Osteocyte (in vitro differentiated cells): ENCODE measurements around the gene KRT35. TPM values are rescaled to one million over a fixed set of nuclear protein-coding genes. Genes with fewer than 3 reads are reported as not detected.

ENCODE experiments used
- DNase-seq: peaks from one replicate; pipeline ENCODE4 v3.0.0; 2021; ENCODE audit warnings: mixed read lengths; ENCODE audit not compliant: unreplicated experiment; ENCODE audit errors: extremely low spot score
- H3K27ac Mint-ChIP-seq: one replicate; pipeline ENCODE4 v1.8.0; 2021; ENCODE audit warnings: mild to moderate bottlenecking, mixed read lengths; ENCODE audit not compliant: unreplicated experiment
- H3K27me3 Mint-ChIP-seq: one replicate; pipeline ENCODE4 v1.8.0; 2021; ENCODE audit warnings: mixed read lengths; ENCODE audit not compliant: unreplicated experiment
- H3K36me3 Mint-ChIP-seq: one replicate; pipeline ENCODE4 v1.8.0; 2021; ENCODE audit warnings: mixed read lengths; ENCODE audit not compliant: unreplicated experiment
- H3K4me1 Mint-ChIP-seq: one replicate; pipeline ENCODE4 v1.8.0; 2021; ENCODE audit warnings: mixed read lengths; ENCODE audit not compliant: unreplicated experiment
- H3K4me3 Mint-ChIP-seq: one replicate; pipeline ENCODE4 v1.8.0; 2021; ENCODE audit warnings: mild to moderate bottlenecking, moderate library complexity, mixed read lengths; ENCODE audit not compliant: unreplicated experiment
- H3K9me3 Mint-ChIP-seq: one replicate; pipeline ENCODE4 v1.8.0; 2021; ENCODE audit warnings: mixed read lengths; ENCODE audit not compliant: unreplicated experiment
- CTCF ChIP-seq: fragments of 200-600 bp; sonication (generic); IDR thresholded peaks from 2 replicates; pipeline ENCODE4 v1.5.0; 2021; ENCODE audit warnings: antibody characterized with exemption, mild to moderate bottlenecking, moderate library complexity
- total RNA-seq: library from RNA; stranded (reverse); gene quantifications from 2 replicates; pipeline ENCODE4 v1.2.1, GENCODE V29; 2021

The KRT35 gene
- total RNA-seq, 1 donor from 2014 or later, result not detected

GRCh38 chr17:41512546-41513167, 31.7 kb upstream of the KRT35 start:
- Mint-ChIP-seq H3K4me1 (no peaks in the 10 kb centered on the region), H3K27me3 (no peaks in the 10 kb centered on the region), H3K36me3 (no peaks in the 10 kb centered on the region), H3K4me3 (no peak overlapping the region), H3K27ac (no peak overlapping the region), H3K9me3 (no peaks in the 10 kb centered on the region)
- DNase-seq, result no peak
- TF ChIP-seq CTCF, result no peak

GRCh38 chr17:41511716-41512115, 30.8 kb upstream of the KRT35 start:
- H3K4me1 Mint-ChIP-seq, result no peaks in the 10 kb centered on the region
- DNase-seq, result no peak
- no peaks in the 10 kb centered on the region for H3K36me3 Mint-ChIP-seq
- no peak for TF ChIP-seq CTCF
- no peak overlapping the region for H3K4me3 Mint-ChIP-seq
- H3K9me3 Mint-ChIP-seq, result no peaks in the 10 kb centered on the region
- H3K27me3 Mint-ChIP-seq, result no peaks in the 10 kb centered on the region
- no peak overlapping the region for H3K27ac Mint-ChIP-seq

- TF ChIP-seq CTCF, result no peak
- Mint-ChIP-seq H3K9me3 (no peaks in the 10 kb centered on the region), H3K36me3 (no peaks in the 10 kb centered on the region), H3K4me3 (no peak overlapping the region), H3K27me3 (no peaks in the 10 kb centered on the region), H3K27ac (no peak overlapping the region), H3K4me1 (no peaks in the 10 kb centered on the region)
- DNase-seq, result no peak
Observed at GRCh38 chr17:41511116-41511515, 30.2 kb upstream of the KRT35 start.

GRCh38 chr17:41510251-41511065, 29.5 kb upstream of the KRT35 start:
- no peaks in the 10 kb centered on the region for H3K36me3 Mint-ChIP-seq
- TF ChIP-seq CTCF, result no peak
- H3K27ac Mint-ChIP-seq, result no peak overlapping the region
- H3K4me3 Mint-ChIP-seq, result no peak overlapping the region
- no peaks in the 10 kb centered on the region for H3K27me3 Mint-ChIP-seq
- no peaks in the 10 kb centered on the region for H3K4me1 Mint-ChIP-seq
- DNase-seq, result no peak
- no peaks in the 10 kb centered on the region for H3K9me3 Mint-ChIP-seq

- no peak for TF ChIP-seq CTCF
- no peak overlapping the region for H3K4me3 Mint-ChIP-seq
- DNase-seq, result no peak
- no peaks in the 10 kb centered on the region for H3K4me1 Mint-ChIP-seq
- no peaks in the 10 kb centered on the region for H3K9me3 Mint-ChIP-seq
- H3K36me3 Mint-ChIP-seq, result no peaks in the 10 kb centered on the region
- H3K27me3 Mint-ChIP-seq, result no peaks in the 10 kb centered on the region
- H3K27ac Mint-ChIP-seq, result no peak overlapping the region
Observed at GRCh38 chr17:41507315-41507880, 26.4 kb upstream of the KRT35 start.
